Inflammatory macrophage treated with lipopolysaccharide for 1 hour (primary cell): ENCODE results near the gene ZCCHC24.
A peak's percentile ranks its signal among the peaks of the same experiment; 100 is the strongest.

Experiments used
- DNase-seq, 2 donors: peaks; one replicate each; pipeline ENCODE4 v3.0.0-alpha.2; 2020 to 2022

Gene ZCCHC24

DNA sequence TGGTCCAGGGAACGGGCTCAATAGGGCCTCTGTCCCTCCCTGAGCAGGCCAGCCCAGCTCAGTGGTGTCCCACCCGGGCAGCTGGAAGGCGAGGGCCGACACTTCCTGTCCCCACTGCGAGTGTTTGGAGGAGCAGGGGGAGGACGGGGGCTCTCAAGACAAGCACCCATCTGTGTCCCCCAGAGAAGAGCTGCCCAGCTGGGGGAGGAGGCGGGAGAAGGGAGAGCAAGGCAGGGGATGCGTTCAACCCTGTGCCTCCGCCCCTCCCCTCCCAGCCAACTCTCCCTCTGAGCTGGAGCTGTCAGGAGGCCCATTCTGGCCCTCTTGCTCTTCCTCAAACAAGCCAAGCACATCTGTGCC, 35.7 kb downstream of the ZCCHC24 start:
- no peak for DNase-seq

DNA sequence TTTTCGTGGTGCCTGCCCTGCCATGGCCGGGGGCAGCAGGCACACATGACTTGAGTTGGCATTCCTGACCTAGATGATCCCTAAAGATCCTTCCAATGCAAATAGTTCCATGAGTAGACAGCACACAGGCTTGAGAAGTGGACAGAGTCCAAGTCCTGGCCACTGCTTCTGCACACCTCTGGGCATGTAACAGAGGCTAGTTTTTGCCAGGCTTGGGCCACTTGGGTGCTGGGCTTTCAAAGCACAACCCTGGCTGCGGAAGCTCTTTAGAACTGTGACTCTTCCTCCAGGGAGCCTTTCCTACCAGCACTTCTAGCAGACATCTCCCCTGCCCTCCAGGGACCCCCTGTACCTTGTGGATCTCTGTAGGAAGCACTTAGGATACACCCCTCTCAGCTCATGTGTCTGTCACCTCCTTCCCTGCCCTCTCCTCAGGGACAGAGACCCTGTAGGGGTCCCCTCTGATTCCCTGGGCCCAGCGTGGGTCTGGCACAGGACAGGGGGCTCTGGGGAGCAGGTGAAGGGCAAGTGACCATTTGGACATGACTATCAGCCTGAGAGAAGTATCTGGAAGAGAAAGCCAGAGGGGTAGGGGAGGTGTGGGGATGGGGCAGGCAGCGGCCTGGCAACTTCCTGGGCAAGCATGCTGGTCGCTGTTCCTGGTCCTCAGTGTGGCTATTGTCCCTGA, 36.2 kb downstream of the ZCCHC24 start:
- DNase-seq = no peak

DNA sequence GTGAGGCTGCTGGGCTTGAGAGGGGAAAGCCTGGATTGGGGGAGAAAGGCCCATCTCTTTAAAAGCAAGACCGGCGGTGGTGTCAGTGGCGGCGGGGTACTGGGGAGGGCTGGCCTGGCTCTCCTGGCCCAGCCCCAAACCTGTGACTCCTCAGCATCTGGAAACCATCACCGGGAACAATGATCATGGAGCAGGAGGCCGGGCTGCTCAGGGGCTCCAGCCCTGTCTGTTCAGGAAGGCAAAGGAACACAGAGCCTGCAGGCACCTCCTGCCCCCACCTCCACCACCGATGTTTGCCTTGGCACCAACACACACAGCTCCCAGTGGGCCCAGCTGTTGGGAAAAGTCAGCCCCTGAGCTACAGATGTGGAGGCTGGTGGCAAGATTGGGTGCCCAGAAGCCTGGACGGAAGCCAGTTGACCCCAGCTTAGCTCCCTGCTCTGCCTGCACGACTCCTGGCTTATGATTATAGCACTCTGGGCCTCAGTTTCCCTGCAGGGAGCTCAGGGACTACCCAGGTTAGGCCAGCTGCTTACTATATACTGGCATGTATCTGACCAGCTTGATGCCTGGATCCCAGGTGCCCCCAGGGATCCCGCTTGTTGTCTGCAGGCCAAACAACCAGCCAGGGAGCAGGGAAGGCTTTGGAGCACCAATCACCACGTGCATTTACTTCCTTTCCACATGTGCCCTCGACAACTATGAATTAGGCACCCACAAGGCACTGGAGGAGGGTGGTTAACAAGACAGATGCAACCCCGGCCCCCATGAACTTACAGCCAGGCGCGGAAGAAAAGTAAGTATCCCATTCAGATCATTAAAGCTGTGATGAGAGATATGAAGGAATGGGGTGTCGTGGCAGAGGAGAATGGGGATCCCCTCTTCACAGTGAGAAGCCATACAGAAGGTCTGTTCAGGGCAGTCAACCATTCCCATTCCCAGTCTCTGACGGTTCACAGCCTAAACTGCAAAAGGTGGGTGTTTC, 37.3 kb downstream of the ZCCHC24 start:
- no peak for DNase-seq

DNA sequence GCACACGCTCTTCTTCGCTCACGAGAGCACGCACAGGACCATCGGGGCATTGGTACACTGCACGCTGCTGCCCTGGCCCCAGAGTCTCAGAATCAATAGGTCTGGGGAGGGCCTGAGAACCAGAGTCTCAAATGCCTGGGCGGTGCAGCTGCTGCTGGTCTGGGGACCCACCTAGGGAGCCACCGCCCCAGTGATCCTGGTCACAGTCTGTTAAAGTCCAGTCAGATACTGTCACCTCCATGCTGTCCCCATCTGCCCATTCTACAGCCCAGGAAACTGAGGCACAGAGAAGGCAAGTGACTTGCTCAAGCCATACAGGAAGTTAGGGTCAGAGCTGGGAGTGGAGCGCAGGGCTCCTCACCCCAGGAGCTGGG, 38.0 kb downstream of the ZCCHC24 start:
- DNase-seq = no peak

DNA sequence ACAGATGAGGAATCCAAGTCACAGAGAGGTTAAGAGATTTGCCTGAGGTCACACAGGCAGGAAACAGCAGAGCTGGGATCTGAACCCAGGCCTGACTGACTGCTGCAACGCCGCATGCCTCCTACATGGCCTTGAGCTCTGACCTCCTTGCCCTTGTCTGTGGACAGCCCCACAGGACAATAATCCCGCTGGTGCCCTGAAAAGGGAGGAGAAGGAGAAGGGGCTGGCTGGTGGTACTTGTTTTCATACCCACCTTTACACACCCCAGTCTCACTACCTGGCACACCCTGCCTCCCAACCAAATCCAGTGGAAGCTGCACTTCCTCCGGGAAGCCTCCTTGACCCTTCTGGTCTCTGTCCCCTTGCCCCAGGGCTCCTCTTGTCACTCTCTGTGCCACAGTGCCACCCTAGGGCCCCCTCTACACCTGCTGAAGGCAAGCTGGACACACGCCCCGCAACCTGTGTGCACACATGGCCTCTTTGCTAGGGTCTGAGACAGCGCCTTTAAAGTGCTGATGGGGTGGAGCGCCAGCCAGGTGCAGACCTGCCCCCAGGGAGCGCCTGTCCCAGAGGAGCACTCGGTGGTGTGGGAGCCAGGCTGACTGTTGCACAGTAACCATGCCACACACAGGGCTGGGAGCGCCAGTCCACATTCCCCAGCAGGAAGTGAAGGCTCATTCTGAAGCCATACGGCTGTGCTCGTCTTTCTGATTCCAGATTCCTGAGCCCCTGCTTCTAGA, 38.6 kb downstream of the ZCCHC24 start:
- no peak for DNase-seq

DNA sequence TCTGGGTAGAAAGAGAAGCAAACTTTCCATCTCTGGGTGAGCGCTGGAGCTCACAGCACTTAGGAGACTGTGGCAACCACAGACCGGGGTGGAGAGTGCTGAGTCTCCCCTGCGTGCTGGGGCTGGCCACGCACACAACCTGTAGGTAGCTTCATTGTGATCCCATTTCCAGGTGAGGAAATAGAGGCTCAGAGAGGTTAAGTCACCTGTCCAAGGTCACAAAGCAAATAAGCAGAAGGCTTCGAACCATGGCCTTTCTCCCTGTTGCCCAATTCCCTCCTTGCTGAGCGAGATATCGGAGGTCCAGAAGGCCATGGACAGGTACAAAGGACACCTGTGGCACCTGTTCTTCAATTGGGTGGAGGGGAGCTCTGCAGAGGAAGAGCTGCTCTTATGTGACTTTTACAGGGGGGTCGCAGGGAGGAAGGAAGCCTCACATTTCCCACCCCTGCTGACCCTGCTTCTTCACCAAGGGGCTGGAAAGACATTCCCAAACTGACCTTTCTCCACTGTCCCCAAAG, 39.4 kb downstream of the ZCCHC24 start:
- no peak for DNase-seq

DNA sequence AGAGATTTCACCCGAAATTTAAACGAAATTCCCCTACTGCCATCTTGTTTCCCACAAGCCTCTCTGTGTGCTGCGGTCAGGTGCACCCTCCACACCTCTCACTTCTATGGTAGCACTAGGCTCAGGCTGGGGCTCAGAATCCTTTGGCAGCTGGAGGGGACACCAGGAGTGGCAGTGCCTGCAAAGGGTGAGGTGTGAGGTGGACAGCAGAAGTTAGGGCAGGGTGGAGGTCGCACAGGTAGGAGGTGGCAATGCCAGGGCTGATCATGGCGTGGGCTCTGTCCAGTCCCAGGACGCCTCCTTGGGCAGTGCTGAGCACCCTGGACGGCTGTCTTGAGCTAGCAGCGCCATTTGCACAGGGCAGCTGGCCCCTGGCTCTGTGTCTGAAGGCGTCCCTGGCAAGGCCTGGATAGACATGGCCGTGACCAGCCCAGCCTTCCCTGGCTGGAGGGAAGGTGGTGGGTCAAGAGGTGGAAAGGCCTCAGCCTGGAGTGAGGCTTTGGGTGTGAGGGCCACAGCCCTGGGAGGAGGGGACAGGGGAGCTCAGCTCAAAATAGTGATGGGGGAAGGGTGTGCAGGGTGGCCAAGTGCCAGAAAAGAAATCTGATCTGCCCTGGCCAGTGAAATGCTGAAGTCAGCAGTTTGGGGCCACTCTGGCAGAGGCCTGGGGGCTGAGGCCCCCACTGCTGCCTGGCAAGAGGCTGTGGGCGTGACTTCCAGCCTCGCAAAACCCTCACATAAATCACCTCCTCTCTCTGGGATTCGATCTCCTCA, 40.0 kb downstream of the ZCCHC24 start:
- DNase-seq = no peak

DNA sequence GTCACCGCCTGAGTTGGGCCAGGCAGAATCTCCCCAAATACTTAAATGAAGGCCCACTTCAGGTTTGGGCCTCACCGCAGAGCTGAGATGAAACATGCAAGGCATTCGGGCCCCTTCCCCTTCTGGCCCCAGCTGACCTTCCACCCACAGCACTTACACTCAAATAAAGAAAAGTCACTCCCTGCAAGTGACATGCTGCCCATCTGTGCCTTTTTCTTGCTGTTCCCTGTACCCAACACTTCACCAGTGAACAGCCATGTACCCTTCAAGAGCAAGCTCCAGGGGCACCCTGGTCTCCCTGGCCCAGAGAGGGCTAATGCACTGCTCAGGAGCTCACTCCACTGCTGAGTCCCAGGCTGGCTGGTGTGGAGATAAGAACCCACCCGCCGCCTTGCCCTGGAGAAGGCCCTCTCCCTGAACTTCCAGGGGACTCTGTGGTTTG, 40.7 kb downstream of the ZCCHC24 start:
- DNase-seq = no peak

DNA sequence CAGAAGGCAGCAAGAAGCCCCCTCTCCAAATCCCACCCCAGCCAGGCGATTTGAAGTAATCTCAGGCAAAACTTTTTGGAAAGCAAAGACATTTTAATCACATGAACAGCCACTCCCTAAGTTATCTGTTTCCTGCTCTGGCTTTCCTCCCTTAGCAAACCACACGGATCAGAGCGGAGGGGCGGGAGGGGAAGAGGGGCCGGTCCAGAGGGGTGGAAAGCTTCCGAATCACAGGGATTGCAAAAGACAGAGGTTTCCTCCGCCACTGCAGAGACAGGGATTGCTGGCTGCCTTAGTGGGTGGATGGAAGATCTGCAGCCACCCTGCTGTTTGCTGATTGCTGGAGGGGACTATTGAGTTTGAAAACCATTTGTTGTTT, 41.2 kb downstream of the ZCCHC24 start:
- peak; percentile 39 to 55 for DNase-seq

DNA sequence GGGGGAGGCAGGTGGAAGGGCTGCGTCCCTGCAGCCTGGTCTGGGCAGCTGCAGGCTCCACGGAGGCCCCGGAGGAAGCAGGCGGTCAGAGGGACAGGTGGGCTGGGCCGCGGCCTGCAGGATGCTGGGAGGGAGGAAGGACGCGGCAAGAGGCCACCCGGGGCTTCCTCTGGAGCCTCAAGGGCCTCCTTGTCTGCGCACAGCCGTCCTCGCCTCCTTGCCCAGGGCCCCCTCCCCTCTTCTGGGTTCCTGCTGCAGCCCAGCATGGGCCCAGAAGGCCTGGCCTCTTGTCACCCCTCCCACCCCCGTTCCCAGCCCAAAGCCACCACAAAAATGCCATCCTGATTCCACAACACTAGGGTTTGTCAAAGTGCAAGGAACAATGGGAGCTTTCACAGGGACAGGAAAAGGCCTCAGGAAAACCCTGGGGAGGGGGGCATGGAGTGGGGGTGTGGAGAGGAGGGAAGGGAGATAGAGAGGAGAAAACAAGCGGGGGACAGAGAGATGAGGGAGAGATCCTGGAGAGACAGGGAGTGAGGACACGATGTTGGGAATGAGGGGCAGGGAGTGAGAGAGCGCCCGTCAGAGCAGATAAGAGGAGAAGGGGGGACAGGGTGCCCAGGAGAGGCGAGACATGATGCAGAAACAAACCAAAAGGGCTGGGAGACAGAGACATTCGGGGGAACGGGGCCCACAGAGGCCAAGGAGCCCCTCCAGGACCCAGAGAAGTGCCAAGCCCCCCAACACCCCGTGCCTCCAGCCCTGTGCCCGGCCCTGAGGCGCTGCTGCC, 41.8 kb downstream of the ZCCHC24 start:
- DNase-seq = no peak

DNA sequence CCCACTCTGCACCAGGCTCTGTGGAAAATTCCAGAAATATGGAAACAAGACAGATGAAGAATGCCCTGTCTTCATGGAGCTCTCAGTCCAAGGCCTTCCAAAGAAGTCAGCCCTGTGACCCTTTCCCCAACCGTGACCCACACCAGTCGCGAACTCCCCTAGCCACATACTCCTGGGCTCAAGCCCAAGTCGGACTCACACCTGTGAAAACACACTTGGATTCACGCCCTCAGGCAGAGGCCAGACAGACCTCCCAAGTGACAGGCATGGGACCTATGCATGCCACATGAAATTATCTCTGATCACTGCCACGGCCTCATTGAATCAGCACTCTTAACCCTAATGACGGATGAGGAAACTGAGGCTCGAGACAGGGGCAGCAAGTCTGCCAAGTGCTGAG, 42.5 kb downstream of the ZCCHC24 start:
- no peak for DNase-seq

DNA sequence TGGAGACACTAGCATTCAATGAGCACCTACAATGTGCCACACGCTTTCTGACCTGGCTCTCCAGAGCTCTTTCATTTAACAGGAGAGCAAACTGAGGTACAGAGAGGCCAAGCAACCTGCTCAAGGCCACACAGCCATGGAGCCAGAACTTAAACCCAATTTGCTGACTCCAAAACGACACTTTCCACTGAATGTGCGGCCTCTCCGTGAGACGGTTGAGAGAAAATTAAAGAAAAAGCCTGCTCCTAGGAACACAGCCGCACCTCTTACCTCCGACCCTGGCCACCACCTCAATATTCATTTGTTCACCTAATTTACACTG, 42.8 kb downstream of the ZCCHC24 start:
- DNase-seq = no peak

DNA sequence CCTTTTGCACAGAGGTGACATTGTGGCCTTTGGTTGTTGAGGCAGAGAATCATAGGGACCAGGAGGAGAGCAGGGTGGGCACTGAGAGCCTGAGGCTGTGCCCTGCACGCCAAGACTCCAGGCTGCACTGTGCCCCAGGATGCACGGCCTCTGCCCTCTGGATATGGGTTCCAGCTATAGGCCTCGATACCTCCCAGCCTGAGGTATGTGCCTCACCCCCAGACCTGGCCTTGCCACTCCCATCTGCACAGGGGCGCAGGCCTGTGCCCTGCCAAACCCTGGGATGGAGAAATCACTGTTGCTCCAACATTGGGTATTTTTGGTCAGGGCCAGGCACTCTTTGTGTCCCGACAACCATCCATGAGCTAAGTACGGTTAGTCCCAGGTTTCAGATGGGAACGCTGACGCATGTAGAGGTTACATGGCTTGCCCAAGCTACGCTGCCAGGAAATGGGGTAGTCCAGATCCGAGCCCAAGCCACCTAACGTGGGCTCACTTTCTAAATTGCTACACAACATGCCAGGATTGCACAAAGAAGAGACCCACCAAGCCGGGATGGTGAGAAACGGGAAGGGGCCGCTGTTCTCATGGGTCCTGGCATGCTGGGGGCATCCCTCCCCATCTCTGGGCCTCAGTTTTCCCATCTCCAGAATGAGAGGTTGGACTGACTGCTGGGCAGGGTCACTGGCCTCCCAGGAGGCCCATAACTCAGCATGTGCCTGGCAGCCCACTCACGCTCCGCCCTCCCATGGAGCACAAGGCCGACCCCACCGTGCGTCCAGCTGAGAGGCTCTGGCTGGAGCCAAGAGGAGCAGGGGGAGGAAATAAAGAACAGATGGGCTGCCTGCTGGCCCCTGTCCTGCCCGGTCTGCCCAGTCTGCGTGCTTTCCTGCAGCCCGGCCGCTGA, 44.2 kb downstream of the ZCCHC24 start:
- DNase-seq = no peak

DNA sequence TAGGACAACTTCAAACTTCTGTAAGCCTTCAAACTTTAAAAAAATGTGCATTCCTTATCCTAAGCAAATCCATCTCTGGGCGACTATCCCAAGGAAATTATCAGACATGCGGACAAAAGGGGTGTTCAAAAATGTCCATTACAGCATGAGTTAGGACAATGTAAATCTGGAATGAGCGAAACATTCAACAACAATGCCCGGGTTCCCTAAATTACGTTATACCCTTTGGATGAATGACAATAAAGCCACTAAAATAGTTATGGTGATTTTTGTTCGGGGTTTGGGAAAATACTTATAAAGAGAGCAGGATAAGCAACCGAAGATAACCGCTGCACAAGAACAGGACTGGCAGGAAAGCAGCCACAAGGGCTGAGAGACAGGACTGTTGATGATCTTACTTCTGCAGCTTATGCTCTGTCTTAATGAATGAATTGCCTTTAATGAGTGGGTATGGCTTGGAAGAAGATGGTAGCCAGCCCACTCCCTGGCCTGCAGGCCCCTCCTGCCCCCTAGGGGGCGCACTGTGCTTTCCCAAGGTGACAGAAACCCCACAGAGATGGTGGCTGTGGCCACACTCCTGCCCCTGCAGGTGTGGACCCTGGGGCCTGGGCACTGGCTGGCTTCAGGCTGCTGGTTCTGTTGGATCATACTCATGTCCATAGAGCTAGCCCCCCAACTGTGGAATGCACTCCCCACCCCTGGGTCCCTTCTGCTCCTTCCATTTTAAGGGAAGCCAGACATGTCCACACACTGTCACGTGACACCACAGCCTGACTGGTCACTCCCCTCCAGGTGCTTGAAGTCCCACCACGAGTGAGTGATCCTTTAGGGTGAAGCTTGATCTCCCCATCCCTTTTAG, 45.0 kb downstream of the ZCCHC24 start:
- DNase-seq = peak in 1 of 2 donors; percentile 45

DNA sequence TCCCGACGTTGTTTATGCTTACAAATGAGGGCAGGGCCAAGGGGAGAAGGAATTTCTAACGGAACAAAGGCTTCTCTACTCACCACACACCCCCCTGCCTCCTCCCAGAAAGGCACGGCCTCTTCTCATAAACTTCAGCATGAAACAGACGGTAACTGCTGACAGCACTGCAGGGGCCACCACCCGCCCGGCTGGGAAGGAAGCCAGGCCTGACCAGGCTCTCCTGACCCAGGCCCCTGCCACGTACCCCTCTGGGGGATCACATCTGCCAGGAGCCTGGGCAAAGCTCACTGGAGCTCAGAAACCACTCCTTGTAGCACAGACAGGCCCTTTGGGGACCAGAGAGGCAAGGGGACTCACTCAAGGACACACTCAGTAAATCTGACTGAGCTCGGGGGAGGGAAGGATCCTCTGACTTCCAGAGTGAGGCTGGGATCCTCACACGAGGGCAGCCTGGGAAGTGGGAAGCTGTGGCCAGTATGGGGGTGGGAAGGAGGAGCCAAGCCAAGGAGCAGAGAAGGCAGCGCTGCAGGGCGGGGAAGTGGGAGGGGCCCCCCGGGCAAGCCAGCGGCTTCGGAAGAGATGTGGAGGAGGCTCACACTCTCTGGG, 46.1 kb downstream of the ZCCHC24 start:
- peak; percentile 76 to 81 for DNase-seq

DNA sequence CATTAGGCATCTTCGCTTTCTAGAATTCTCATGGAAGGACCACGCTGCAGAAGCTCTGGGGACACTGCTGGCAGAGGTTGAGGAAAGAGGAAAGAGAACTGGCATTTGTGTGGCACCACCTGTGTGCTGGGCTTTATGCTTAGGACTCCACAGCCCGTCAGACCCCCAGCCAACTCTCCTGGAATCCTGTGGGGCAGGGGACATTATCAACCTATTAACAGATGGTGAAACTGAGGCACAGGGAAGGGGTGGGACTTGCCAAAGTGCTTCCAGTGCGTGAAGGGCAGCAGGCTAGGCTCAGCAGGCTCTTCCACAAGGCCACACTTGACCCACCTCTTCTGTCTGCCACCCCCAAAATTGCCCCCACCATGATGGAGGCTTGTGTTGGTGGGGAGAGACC, 46.8 kb downstream of the ZCCHC24 start:
- DNase-seq = no peak

DNA sequence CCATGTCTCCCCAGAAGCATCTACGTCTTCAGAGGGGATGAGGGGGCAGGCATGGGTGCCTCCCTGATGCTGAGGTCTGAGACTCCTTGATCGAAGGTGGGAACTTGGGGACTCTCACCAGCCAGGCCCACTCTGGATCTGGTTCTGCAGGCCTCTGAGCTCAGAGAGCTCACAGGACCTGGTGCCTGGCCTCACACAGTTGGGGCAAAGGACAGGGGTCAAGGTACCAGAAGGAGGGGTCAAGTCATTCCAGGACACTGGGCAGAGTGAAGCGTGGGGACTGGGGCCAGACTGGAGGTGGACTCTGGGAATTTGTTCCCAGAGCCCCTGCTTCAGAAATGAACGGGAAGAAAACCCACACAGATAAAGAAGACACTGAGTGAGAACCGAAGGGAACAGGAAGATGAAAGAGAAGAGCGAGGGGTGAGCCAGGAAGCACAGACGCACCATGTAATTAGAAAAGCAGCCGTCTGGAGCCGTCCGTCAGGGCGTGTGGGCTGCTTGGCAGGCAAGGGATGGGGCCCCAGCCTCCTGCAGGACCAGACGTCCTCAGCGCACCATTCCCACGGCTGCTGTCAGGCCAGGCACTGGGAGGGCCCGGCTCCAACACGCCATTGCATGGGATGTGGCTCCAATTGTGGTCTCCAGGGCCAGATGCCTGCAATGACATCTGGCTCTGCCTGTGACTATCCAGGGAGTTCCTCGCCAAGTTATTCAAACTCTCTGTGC, 47.7 kb downstream of the ZCCHC24 start:
- DNase-seq = no peak

DNA sequence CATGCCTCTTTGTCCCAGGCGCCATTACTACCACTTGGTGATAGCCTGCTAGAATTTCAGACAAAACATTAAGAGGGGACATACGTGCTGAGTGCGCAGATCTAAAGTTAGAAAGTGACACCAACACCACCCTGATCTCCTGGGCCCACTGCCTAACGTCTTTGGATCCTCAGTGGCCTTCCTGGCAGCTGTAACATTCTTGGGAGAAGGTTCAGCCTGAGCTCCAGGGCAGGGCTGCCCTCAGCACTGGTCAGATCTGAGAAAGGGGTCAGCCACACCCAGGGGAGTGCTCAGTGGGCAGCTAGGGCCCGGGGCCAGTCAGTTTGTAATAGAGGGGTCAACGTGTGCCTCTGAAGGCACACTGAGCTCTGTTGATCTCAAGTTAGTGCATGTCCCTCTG, 48.4 kb downstream of the ZCCHC24 start:
- no peak for DNase-seq

DNA sequence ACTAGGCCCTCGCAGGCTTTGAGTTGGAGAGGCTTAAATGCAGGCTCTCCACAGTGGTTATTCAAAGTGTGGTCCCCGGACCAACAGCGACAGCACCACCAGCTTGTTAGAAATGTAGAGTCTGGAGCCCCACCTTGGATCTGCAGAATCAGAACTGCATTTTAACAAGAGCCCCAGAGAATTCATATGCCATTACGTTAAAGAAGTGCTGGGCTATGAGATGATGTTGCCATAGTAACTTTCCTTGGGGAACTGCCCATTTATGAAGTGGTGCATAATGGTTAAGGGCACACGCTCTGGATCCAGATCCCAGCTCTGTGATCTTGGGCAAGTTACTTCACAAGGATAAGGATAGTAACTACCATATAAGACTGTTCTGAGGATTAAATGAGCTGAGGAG, 48.9 kb downstream of the ZCCHC24 start:
- no peak for DNase-seq
